ENCODE results near the gene DDX41.
A peak's percentile ranks its signal among the peaks of the same experiment; 100 is the strongest.
"Not testable (repeated sequence)": the region's sequence is repeated elsewhere in the genome, so short reads cannot be mapped to it uniquely, and the experiment has no call there.

The DDX41 gene

DNA sequence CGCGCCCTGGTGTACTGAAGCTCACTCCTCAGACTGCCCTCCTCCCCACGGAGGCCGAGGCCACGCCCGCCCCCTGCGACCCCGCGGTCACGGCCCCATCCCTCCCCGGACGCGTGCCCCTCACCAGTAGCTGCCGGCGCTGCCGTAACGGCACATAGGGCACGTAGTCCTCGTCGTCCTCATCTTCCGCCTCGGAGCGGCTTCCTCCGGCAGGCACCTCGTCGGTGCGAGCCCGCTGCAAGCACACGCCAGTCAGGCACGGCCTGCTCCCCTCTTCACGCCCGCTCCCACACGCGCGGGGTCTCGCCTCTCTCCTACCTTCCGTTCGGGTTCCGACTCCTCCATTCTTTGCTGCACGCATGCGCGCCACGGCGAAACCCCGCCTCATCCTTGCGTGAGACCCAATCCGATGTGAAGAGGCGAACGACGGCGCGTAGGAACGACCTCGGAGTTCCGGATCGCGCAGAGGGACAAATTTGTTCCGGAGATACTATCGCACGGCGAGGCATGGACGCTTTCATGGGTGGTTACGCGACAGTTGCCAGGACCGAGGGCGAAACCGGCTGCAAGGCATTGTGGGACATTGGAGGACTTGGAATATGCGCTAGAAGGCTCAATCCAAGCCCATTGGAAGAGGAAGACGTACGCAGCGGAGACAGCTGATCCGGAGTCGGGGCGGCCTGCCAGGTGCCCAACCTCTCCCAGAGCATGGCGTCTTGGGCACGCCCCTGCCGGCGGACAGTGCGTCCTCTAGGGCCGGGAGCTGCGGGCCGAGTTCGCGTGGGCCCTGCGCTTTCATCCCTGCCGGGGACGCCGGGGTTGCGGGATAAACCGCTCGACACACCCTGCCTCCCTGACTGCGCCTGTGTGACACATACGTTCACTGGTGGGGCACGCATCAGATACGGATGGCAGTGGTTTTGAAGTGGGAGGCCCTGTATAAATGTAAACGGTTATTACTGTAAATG, at the start of gene DDX41:
Gene DDX41 (minus strand): TSS at position 361 of the 968 bp plus-strand sequence. CDS start 16 bp downstream, at position 345.
- peak; percentile 99 for DNase-seq (ENCODE audit: low read depth)

DNA sequence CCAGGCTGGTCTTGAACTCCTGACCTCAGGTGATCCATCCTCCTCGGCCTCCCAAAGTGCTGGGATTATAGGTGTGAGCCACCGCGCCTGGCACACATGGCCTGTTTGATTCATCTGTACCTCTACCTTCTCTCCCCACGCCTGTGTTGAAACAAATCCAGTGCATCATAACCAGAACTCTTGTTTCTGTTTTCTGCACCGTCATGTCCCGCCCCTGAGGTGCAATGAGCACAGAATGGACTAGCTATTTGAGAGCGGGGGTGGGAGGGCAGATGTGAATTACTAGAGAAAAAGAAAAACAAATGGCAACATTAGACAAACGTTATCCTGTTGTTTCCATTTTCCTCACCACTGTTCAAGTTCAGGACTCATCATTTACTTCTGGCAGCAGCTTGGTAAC, 48.3 kb upstream of the DDX41 start:
- no peak for DNase-seq (ENCODE audit: low read depth)

DNA sequence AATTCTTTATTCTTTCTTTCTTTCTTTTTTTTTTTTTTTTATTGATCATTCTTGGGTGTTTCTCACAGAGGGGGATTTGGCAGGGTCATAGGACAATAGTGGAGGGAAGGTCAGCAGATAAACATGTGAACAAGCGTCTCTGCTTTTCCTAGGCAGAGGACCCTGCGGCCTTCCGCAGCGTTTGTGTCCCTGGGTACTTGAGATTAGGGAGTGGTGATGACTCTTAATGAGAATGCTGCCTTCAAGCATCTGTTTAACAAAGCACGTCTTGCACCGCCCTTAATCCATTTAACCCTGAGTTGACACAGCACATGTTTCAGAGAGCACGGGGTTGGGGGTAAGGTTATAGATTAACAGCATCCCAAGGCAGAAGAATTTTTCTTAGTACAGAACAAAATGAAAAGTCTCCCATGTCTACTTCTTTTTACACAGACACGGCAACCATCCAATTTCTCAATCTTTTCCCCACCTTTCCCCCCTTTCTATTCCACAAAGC, 42.7 kb upstream of the DDX41 start:
- not testable (repeated sequence) for DNase-seq (ENCODE audit: low read depth)

DNA sequence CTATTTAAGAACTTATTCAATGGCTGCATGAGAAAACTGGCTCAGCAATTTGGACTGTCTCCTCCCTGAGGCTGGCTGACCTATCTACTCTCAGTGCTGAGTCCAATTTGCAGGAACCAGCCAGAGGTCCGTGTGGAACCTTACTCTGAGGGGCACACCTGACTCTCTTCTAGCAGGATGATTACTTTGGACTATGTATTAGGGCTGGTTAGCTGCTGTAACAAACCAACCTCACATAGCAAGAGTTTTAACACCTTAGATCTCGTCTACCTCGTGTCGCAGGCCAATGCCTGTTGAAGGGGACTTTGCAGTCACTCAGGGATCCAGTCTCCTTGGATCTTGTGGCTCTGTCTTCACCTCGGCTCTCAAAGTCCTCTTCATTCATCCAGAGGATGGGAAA, 41.0 kb upstream of the DDX41 start:
- no peak for DNase-seq (ENCODE audit: low read depth)

DNA sequence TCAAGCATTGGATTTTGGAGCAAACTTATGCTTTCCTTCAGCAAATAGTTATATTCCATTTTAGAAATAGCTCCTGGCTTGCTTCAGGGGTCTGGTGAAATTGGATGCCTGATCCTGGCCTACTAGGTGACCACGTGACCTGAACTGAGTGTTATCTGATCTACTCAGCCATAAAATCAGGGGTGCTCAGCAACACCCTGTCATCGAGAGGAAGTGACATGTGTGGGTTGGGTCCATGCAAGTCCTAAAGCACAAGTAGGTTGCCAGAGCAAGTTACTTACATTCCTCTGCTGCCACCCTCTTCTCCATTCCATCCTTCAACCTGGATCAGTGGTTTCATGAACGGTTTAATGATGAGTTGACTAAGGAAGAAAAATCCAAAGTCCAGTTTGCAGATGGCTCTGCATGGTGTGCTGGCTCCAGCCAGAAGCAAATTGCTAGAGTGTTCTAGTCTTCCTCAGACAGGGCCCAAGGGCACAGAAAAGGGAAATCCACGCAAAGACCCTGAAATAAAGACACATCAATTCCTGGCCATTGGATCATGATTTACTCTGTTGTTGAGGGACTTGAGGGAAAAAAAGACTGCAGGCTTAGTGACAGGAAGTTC, 40.4 kb upstream of the DDX41 start:
- DNase-seq (ENCODE audit: low read depth): no peak

DNA sequence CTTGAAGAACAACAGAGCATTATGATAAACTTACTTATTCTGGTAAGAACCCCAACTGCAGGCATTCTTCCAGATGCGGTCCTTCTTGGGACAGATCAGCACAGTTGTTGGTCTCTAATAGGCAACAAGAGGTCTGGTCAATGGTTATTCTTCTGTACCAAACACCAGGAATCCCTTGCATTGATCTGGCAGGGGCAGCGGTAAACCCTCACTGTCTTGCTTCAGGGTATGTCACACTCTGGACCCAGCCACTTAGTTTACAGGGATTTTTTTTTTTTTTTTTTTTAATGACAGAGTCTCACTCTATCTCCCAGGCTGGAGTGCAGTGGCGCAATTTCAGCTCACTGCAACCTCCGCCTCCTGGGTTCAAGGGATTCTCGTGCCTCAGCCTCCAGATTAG, 38.9 kb upstream of the DDX41 start:
- no peak for DNase-seq (ENCODE audit: low read depth)

DNA sequence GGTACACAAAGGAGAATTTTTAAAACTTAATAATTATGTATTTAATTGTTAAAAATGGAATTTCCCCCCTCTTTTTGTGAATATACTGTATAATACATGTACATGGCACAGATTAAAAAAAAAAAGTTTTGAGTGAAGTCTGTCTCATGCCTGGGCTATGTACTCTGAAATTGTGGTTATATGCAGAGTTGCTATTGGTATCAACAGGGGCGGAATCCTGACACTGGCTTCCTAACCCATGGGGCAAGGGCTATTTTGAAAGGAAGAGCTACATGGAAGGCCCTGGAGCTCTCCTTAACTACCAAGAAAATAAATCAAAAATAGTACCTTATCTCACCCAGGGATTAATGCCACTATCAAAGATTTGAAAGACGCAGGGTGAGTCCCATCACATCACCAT, 38.5 kb upstream of the DDX41 start:
- DNase-seq (ENCODE audit: low read depth): no peak

DNA sequence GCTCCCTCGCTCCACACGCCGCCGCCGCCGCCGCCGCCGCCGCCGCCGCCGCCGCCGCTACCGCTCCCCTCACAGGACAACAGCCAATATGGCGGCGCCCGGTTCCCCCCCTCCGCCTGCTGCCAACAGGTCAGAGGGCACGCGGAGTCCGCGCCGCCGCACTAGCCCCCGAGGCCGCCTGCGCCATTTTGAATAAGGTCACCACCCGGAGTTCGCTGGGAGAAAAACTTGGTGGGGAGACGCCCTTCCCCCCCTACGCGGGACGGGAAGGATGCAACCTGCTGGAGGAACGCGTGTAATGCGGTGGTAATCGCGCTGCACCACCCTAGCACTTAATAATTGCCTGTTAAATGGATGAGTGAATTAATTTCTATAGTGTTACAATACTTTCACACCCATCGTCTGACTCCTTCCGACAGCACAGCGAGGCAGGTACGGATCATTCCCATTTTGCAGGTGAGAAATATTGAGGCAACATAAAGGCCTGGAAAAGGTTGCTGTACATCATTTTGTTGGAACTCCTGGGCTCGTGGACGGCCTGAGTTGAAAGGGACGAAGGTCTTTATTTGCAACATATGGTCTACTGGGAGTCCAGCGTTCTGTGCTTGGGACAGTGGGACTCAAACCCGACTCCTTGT, 37.8 kb upstream of the DDX41 start, which contains the start of gene FAM193B:
Gene FAM193B (minus strand): TSS at position 90 of the 638 bp plus-strand sequence. CDS start 105 bp downstream, outside the sequence.
- DNase-seq (ENCODE audit: low read depth): peak; percentile 92

DNA sequence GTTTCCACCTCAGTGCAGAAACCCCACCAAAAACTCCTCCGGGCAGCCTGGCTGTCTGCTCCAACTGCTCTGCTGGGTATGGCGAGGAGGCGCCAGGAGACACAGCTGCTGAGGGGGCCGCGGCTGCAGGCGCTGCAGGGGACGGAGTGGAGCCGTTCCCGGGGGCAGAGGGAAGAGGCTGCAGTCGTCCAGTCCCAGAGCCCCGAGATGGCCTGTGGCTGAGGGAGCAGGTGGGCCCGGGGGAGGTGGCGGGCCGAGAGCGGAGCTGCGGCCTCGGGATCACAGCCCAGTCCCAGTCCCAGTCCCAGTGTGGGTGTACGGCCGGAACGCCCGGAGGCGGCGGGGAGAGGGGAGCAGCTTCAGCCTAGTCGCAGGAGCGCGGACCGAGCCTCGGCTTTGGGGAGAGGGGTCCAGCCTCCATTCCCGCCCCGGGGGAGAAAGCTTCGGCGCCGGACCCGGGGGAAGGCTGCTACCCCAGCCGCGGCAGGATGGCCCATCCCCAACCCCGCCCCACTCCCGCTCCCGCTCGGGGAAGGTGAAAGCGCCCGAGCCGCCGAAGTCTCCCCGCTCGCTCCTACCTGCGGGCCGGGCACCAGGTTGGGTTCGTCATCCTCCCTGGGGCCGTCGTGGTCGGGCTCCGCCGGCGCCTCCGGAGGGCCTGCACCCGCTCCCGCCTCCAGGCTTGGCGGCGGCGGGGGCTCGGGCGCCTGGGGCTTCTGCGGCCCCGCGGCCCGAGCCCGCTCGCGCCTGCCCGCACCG, 37.1 kb upstream of the DDX41 start:
- peak; percentile 26 for DNase-seq (ENCODE audit: low read depth)

DNA sequence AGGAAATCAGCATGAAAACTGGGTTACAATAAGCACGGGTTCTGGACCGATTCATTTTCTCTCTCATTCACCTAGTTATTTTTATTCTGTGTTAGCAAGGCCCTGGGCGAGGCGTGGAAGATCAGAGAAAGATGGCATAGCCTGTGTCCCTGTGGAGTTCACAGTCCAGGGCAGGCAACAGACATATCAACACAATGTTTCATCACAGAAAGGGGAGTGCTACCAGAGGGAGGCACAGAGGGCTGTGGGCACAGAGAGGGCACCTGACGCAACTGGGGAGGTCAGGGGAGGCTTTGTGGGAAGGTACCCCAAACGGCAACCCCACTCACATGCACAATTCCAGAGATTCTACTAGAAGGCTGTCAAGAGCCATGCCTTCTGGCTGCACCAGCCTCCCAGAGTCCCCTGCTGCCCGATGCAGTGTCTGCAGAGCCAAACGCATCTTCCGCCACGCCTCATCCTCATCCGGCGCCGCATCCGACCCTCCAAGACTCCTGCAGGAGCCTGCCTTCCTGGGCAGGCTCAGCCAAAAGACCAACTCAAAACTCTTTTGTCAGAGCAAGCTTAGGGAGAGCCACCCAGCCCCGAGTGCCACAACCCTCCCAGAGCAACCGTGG, 36.2 kb upstream of the DDX41 start:
- peak; percentile 28 for DNase-seq (ENCODE audit: low read depth)

DNA sequence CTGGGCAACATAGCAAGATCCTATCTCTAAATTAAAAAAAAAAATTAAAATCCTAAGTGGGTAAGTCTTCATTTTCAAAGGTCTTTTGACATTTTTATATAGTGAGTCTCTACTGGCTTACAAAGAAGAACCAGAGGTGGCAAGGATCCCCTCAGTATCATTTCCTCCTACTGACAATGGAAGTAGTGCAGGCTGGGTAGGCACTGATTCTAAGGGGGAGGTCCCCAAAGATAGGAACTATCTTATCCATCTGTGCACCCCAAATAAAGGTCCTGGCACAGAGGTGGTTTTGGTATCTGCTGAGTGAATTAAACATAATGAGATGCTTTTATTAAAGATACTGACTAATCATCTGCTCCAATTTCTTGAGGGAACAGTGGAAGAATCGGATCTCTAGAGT, 33.4 kb upstream of the DDX41 start:
- DNase-seq (ENCODE audit: low read depth): no peak

DNA sequence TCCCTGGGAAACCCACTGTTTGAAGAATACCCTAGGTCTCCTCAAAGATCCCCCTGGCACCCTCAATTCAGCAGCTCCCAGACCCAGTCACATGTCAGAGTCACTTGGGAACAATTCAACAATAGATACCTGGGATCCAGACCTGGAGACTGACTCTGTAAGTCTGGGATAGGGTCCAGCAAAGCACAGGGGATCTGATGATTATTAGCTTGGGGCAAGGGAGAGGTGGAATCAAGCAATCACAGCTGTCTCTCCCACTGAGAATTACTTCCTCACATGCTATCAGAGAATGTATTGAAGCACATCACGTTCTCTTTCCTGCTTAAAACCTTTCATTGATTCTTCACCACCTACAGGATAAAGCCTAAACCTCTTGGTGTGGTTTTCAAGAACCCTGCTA, 31.7 kb upstream of the DDX41 start:
- no peak for DNase-seq (ENCODE audit: low read depth)

DNA sequence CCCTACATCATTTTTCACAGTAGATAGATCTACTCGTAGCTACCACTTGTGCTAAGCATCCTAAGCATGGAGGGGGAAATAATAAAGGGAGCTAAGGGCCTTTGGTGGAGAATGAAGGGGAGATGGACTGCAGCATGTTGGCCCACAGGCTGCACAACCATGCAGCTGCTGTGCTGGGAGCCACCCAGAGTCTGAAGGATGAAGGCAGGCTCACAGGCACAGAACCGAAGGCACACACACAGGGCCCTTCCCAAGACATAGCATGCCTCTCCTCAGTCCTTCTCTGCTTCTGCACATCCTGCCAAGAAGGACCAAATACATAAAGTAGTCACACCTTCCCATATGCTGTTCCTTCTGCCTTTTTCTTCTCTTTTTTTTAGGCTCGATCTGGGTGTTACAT, 31.0 kb upstream of the DDX41 start:
- no peak for DNase-seq (ENCODE audit: low read depth)

DNA sequence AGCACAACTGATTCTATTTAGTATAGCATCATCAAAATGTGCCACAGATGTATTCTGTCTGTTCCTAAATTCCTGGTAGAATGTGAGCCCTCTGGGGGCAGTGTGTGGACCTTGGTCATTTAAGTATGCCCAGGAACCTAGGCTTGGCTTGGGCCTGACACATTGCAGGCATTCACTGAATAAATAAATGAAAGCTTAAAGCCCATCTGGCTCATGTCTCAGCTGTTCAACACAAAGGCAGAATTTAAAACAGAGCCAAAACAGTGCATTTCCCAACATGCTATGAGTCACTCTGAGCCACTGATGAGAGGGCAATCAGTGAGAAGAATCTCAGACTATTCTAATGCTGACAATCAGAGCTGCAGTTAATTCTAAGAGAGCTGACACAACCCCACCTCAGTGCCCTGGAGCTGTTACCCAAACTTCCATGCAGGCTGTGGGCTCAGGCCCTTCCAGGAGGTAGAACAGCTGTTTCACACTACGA, 29.5 kb upstream of the DDX41 start:
- peak; percentile 98 for DNase-seq (ENCODE audit: low read depth)

DNA sequence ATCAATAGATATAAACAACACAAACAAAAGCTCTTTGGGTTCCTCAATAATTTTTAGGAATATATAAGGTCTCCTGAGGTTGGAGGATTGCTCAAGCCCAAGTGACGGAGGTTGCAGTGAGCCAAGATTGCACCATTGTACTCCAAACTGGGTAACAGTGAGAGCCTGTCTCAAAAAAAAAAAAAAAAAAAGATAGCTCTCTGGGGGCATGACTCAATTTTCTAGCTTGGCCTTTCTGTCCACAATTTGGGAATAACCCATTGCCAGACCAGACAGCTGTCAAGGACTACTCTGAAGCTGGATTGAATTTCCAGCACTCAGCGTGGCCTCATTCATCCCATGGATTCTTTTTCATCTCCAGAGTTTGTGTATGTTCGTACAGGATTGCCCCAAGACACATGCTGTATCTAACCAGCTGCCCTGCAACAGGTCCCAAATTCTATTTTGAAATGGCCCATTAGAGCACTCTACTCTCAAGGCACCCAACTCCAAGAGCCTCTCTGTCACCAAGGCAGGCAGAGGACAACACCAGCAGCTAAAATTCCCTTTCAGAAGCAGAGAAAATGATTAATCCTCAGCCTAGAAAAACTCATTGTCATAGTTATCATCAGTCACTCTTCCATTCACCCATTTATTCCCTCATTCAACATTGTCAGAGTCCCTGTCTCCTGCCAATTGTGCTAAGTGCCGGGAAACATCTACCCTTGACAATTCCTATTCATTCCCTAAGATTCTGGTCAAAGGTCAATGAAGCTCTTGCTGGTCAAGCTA, 28.9 kb upstream of the DDX41 start:
- peak; percentile 89 for DNase-seq (ENCODE audit: low read depth)

DNA sequence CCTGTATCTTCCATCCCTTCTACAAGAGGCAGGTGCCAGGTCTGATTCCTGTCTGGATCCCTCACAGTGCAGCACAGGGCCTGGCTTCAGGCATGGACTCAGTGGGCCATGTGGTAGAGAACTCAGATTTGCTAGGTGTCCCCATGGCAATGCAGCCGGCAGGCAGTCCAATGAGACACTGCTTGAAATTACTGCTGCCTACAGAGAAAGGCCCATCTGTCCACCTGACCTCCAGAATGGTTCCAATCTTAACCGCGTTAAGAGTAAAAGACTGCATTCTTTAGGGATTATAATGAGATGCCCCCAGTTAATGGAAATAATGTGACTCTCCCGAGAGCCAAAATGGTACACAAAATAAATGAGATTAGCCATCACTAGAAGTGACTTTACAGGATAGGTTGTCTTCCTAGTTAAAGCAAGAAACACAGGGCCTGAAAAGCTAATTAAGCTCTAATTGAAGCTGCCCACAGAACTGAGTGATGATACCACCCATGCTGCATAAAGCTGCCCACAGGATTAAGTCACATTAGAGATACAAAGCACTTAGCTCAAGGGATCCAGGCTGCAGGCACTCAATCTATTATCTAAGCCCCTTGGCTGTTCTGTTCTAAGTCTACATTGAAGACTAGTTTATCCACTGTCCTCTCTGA, 26.2 kb upstream of the DDX41 start:
- no peak for DNase-seq (ENCODE audit: low read depth)

DNA sequence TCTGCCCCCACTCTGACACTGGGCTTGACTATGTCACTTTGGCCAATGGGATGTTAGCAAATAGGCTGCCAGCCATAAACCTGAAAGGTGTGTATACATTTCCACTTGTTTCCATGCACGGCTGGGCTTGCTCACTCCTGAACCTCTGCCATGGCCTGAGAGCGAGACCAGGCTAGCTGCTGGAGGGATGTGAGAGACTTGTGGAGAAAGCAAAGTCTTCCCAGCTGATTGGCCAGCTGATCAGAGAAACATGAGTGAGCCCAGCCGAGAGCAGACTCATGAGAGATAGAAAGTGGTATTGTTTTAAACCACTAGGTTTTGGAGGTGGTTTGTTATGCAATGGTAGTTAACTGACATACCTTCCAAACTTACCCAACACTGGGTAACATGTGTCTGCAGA, 23.7 kb upstream of the DDX41 start:
- DNase-seq (ENCODE audit: low read depth): peak; percentile 30

DNA sequence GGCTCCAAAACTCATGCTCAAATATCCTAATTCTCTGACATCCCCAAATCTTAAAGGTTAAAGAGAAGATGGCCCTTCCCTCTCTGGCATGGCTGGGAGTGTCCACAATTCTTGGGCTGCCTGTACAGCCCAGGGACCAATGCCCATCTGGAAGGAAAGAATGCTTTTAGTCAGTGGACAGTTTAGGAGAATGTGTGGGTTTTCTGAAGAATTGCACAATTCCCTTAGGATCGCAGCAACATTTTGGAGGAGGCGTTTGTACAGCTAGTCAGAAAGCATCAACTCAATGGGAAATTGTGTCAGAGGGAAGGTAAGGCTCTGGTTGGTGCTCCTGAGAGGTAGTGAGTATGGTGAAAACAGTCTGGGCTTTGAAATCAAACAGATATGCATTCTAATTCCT, 22.6 kb upstream of the DDX41 start:
- DNase-seq (ENCODE audit: low read depth): peak; percentile 65

DNA sequence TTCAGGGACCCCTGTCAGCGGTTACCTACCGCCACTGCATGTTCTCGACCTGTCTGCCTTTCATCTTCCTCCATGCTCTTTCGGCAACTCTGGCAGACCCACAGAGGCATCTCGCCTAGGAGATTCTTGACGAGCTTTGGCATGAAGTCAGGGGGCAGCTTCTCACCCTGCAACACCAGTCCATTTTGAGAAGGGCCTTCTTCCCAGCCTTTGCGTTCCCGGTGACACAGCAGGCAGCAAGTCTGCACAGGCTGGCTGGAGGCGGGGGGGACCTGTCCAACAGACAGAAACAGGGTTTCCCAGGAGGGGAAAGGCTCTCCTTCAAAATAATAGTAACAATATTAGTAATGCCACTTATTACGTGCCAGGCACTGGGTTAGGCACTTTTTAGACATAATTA, 22.1 kb upstream of the DDX41 start:
- no peak for DNase-seq (ENCODE audit: low read depth)

All from iris pigment epithelial cell (primary cell).